Activated naive CD4-positive, alpha-beta T cell treated with anti-CD3 and anti-CD28 coated beads for 36 hours (primary cell): ENCODE results near the gene DNAJB12. TPM values are rescaled to one million over a fixed set of nuclear protein-coding genes. Genes with fewer than 3 reads are reported as not detected.
"Not testable (repeated sequence)": the region's sequence is repeated elsewhere in the genome, so short reads cannot be mapped to it uniquely, and the experiment has no call there.

Experiments used
- CTCF ChIA-PET: fragments of 350-600 bp; sonication (Branson Sonifier 250); formaldehyde crosslinking; loops from one replicate; lab custom pipeline; 2021; ENCODE audit warnings: antibody characterized with exemption; lab: Charles Lee
- DNase-seq: peaks from one replicate; pipeline ENCODE4 v3.0.0-alpha.2; 2020
- H3K27ac Mint-ChIP-seq: one replicate; pipeline ENCODE4 v1.8.0; 2021; ENCODE audit warnings: mild to moderate bottlenecking, mixed read lengths
- H3K27me3 Mint-ChIP-seq: one replicate; pipeline ENCODE4 v1.8.0; 2021; ENCODE audit warnings: low read depth, mixed read lengths
- H3K36me3 Mint-ChIP-seq: one replicate; pipeline ENCODE4 v1.8.0; 2021; ENCODE audit warnings: low read depth, mixed read lengths
- H3K4me1 Mint-ChIP-seq: one replicate; pipeline ENCODE4 v1.8.0; 2021; ENCODE audit warnings: low read depth, mixed read lengths
- H3K4me3 Mint-ChIP-seq: one replicate; pipeline ENCODE4 v1.8.0; 2021; ENCODE audit warnings: mild to moderate bottlenecking, moderate library complexity, mixed read lengths
- H3K9me3 Mint-ChIP-seq: one replicate; pipeline ENCODE4 v1.8.0; 2021; ENCODE audit warnings: mixed read lengths
- intact Hi-C: fragments of 100-400 bp; cut with micrococcal nuclease; formaldehyde crosslinking; loops from one replicate; pipeline ENCODE4 v1.15.1; 2023
- total RNA-seq, 2 experiments: library from RNA; stranded (reverse); gene quantifications; one replicate each; pipeline ENCODE4 v1.2.3, GENCODE V29; 2021

Gene DNAJB12
- total RNA-seq, 2 experiments from 2014 or later = 13.7 to 14.1 TPM

DNA sequence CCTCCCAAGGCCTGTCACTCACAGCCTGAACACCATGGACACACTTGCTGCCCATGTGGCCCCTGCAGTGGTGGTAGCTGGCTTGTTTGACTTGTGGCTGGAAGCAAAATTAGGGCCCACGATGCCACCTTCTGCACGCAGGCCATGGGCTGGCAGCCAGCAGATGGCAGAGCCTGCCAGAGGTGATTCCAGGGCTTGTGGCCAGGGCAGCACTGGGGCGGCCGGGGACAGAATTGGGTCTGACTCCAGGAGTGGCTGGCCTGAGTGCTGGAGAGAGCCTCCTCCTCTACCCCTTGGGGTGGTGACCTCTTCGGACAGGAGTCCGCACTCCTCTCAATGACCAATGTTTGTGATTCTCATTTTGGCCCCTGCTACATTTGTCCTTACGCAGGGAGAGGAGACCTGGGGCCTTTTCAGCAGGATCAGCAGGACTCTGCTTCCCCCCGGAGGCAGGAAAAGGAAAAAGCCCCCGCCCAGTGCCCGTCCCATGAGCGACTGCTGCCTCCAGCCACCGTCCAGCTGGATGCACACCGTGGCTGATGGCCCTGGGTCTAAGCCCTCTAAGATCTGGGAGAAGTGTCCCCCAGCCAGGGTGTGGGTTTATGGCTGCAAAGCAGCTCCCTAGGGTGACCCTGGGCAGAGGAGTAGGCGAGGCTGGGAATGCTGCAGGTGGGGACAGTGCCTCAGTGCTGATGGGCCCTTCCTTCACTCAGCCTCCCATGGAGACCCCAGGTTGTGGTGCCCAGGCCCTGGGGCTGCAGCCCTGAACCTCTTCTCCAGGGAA is 26.5 kb downstream of the DNAJB12 start:
- CTCF ChIA-PET = interaction anchor here (0.6 to 14.9 kb wide), 10 partner anchors 7 to 202 kb away, joined by 3 to 195 read pairs (median 4); partner anchors contain the start of gene DDIT4
- Mint-ChIP-seq H3K4me1 (peaks cover 76% of the 10 kb centered on the region), H3K27me3 (peaks cover 5% of the 10 kb centered on the region), H3K27ac (peak overlapping the region; percentile 100), H3K9me3 (no peaks in the 10 kb centered on the region), H3K36me3 (peaks cover 31% of the 10 kb centered on the region), H3K4me3 (peak overlapping the region; percentile 98)
- peak; percentile 60 for DNase-seq
- intact Hi-C loops = no loop called here

DNA sequence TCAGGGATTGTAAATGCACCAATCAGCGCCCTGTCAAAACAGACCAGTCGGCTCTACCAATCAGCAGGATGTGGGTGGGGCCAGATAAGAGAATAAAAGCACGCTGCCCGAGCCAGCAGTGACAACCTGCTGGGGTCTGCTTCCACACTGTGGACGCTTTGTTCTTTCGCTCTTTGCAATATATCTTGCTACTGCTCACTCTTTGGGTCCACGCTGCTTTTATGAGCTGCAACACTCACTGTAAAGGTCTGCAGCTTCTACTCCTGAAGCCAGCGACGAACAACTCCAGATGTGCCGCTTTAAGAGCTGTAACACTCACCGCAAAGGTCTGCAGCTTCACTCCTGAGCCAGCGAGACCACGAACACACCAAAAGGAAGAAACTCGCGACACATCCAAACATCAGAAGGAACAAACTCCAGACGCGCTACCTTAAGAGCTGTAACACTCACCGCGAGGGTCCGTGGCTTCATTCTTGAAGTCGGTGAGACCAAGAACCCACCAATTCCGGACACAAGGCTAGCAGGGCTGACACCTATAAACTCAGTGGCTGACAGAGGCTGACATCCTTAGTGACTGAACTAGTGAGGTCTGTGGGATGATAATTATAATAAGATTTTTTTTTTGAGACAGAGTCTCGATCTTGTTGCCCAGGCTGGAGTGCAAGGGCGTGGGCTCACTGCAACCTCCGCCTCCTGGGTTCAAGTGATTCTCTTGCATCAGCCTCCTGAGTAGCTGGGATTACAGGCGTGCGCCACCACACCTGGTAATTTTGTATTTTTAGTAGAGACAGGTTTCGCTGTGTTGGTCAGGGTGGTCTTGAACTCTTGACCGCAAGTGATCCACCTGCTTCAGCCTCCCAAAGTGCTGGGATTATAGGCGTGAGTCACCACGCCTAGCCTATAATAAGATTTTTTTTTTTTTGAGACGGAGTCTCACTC is 27.8 kb downstream of the DNAJB12 start:
- H3K27me3 Mint-ChIP-seq, intact Hi-C loops, H3K9me3 Mint-ChIP-seq: not testable (repeated sequence)
- H3K36me3 Mint-ChIP-seq = peaks cover 28% of the 10 kb centered on the region
- peak overlapping the region; percentile 98 for H3K4me3 Mint-ChIP-seq
- peak overlapping the region; percentile 100 for H3K27ac Mint-ChIP-seq
- peaks cover 79% of the 10 kb centered on the region for H3K4me1 Mint-ChIP-seq
- peak; percentile 91 for DNase-seq
- CTCF ChIA-PET = interaction anchor here (0.6 to 14.9 kb wide), 13 partner anchors 9 to 278 kb away, joined by 3 to 195 read pairs (median 4); partner anchors contain the start of genes ANAPC16, ASCC1 and DDIT4

GRCh38 chr10:72325243-72326175 is 29.2 kb downstream of the DNAJB12 start:
- intact Hi-C loops, DNase-seq, H3K27me3 Mint-ChIP-seq, H3K9me3 Mint-ChIP-seq, H3K4me3 Mint-ChIP-seq, H3K27ac Mint-ChIP-seq: not testable (repeated sequence)
- CTCF ChIA-PET = interaction anchor here (0.7 to 14.9 kb wide), 5 partner anchors 19 to 101 kb away, joined by 3 to 195 read pairs (median 8); partner anchors contain the start of gene DDIT4
- peaks cover 77% of the 10 kb centered on the region for H3K4me1 Mint-ChIP-seq
- peaks cover 25% of the 10 kb centered on the region for H3K36me3 Mint-ChIP-seq

GRCh38 chr10:72323771-72324191 is 30.9 kb downstream of the DNAJB12 start:
- H3K4me1 Mint-ChIP-seq = peaks cover 67% of the 10 kb centered on the region

DNA sequence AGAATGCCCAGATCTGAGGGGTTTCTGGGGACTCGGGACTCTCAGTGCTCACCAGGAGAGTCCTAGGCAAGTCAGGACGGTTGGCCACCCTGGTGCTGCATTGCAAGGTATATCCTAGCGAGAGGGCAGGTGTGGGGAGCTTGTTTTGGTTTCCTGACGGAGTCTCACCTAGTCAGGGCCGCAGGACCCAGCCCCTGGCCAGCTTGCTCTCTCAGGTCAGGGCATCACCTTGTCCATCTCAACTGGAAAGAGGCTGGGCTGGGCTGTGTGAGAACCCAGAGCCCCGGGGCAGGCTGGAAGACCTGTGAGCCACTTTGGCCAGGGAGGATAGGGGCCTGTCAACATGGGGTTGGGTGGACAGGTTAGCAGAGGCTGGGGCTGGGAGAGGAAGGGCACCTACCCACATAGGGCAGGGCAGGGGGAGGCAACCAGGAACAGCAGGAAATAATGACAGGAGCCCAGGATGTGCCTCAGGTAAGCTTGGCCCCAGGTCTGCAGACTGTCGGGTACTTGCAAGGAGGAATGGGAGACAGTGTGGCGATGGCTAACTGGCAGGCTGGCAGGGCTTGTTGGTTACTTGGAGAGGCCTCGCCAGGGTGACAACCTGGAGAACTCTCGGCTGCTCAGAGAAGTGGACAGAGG is 31.5 kb downstream of the DNAJB12 start:
- CTCF ChIA-PET = interaction anchor here (2.0 kb wide), 1 partner anchor 9 kb away, joined by 7 read pairs; no protein-coding TSS in a partner anchor
- Mint-ChIP-seq H3K4me1 (peaks cover 68% of the 10 kb centered on the region), H3K27ac (peak overlapping the region; percentile 99), H3K27me3 (peaks cover 5% of the 10 kb centered on the region), H3K36me3 (peaks cover 22% of the 10 kb centered on the region), H3K4me3 (peak overlapping the region; percentile 45), H3K9me3 (no peaks in the 10 kb centered on the region)
- intact Hi-C loops = no loop called here
- no peak for DNase-seq

More at GRCh38 chr10:72323771-72324191, 30.9 kb downstream of the DNAJB12 start:
- CTCF ChIA-PET = interaction anchor here (2.0 kb wide), 1 partner anchor 8 kb away, joined by 7 read pairs; no protein-coding TSS in a partner anchor
- Mint-ChIP-seq H3K27me3 (peaks cover 5% of the 10 kb centered on the region), H3K4me3 (no peak overlapping the region), H3K27ac (peak overlapping the region; percentile 99), H3K36me3 (peaks cover 25% of the 10 kb centered on the region), H3K9me3 (no peaks in the 10 kb centered on the region)
- intact Hi-C loops = no loop called here
- no peak for DNase-seq

- H3K4me1 Mint-ChIP-seq = peaks cover 67% of the 10 kb centered on the region
- intact Hi-C loops = no loop called here
- peak; percentile 92 for DNase-seq
- peaks cover 16% of the 10 kb centered on the region for H3K36me3 Mint-ChIP-seq
- H3K27ac Mint-ChIP-seq = peak overlapping the region; percentile 99
- no peaks in the 10 kb centered on the region for H3K9me3 Mint-ChIP-seq
- CTCF ChIA-PET = interaction anchor here (0.6 to 2.8 kb wide), 8 partner anchors 9 to 29 kb away, joined by 3 to 13 read pairs (median 4); no protein-coding TSS in a partner anchor
- H3K27me3 Mint-ChIP-seq = peaks cover 5% of the 10 kb centered on the region
- peak overlapping the region; percentile 86 for H3K4me3 Mint-ChIP-seq
Measured at GRCh38 chr10:72322280-72323058, 32.2 kb downstream of the DNAJB12 start.

DNA sequence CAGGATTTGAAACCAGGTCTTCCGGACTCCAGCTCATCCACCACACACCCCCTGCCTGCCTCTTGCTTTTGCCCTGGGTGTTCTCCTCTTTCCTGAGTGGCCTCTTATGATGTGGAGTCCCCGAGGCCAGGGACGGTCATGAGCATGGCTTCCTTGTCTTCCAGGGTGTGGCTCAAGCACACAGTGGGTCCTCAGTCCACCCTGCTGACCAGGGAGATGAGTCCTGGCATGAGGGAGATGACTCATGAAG is 32.8 kb downstream of the DNAJB12 start:
- no peak for DNase-seq
- Mint-ChIP-seq H3K36me3 (peaks cover 14% of the 10 kb centered on the region), H3K4me1 (peaks cover 71% of the 10 kb centered on the region), H3K4me3 (peak overlapping the region; percentile 86), H3K9me3 (no peaks in the 10 kb centered on the region), H3K27ac (peak overlapping the region; percentile 99), H3K27me3 (peaks cover 4% of the 10 kb centered on the region)
- intact Hi-C loops = no loop called here
- CTCF ChIA-PET = interaction anchor here (0.6 to 2.8 kb wide), 10 partner anchors 10 to 68 kb away, joined by 3 to 13 read pairs (median 4); no protein-coding TSS in a partner anchor

DNA sequence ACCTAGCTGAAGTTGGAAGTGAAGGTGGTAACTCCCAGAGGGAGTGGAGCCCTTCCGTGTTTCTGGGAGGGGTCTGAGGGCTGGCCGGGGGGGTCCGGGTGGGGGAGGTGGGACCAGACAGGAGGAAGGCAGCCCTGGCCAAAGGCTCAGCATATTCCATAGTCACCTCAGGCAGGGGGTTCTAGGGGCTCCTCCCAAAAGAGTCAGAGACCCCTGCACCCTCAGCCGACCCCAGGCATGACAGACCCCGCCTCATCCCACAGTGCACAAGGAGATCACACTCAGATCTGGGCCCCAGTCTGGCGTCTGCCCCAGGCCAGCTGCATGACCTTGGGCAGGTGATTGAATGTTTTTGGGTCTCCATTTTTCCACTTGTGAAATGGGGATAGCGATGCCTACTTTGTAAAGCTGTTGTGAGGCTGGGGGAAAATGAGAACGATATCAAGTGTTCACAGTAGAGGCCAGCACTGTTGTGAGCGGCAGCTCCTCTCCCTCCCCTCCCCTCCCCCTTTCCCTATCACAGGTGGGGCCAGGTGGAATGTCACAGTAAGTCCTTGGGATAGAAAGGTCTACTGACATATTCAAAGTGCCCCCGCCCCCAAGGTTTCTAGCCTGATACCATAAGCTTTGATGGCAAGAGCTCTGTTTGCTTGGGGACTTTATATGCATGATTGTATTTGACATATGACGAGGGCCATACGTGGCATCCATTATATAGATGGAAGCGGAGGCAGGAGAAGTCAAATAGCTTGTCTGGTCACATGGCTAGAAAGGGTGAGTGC is 33.3 kb downstream of the DNAJB12 start:
- Mint-ChIP-seq H3K27ac (peak overlapping the region; percentile 99), H3K4me1 (peaks cover 70% of the 10 kb centered on the region), H3K36me3 (peaks cover 8% of the 10 kb centered on the region), H3K4me3 (peak overlapping the region; percentile 86), H3K27me3 (no peaks in the 10 kb centered on the region), H3K9me3 (no peaks in the 10 kb centered on the region)
- CTCF ChIA-PET = interaction anchor here (0.6 to 2.8 kb wide), 17 partner anchors 8 to 213 kb away, joined by 3 to 13 read pairs (median 4); no protein-coding TSS in a partner anchor
- peak; percentile 48 for DNase-seq
- intact Hi-C loops = loop anchor here (2.0 kb wide), 1 partner anchor 595 kb away; no protein-coding TSS in a partner anchor

DNA sequence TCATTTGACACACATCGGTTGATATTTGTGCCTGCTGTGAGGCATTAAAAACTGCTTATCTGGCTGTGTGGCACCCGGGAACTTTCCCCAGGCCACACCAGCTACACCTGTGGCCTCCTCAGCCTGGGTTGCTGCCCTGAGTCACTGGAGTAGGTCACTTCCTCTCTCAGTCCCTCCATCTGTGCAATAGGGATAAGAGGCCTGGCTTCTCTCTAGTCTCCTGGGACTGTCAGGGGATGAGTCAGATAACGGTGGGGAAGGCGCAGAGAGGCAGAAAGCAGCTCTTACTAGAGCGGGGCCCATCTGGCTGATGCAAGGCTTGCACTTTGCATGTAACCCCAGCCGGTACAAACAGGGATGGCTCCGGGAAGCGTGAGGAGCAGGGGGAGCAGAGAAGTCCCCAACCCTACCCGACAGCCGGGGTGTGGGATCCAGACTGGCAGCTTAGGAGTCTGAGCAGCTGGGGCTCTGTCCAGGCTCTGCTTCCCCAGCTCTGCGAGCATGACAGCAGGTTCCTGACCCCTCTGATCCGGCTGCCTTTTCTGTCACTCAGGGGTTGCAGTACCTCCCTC is 34.0 kb downstream of the DNAJB12 start:
- Mint-ChIP-seq H3K27ac (peak overlapping the region; percentile 99), H3K36me3 (peaks cover 10% of the 10 kb centered on the region), H3K9me3 (no peaks in the 10 kb centered on the region), H3K27me3 (no peaks in the 10 kb centered on the region), H3K4me3 (peak overlapping the region; percentile 86), H3K4me1 (peaks cover 73% of the 10 kb centered on the region)
- CTCF ChIA-PET = interaction anchor here (1.0 to 2.8 kb wide), 12 partner anchors 8 to 212 kb away, joined by 3 to 13 read pairs (median 5); no protein-coding TSS in a partner anchor
- peak; percentile 96 for DNase-seq
- intact Hi-C loops = loop anchor here (1.0 to 2.0 kb wide), 7 partner anchors 12 to 594 kb away; partner anchors contain the start of gene DDIT4
